Activated T-helper 1 cell treated with Interleukin-2 at 50 U/mL for 16 hours (primary cell): Measurements from ENCODE around the gene SNX32.
"Not testable (repeated sequence)": the region's sequence is repeated elsewhere in the genome, so short reads cannot be mapped to it uniquely, and the experiment has no call there.

Source experiments
- DNase-seq: peaks from one replicate; pipeline ENCODE4 v3.0.0-alpha.2; 2020; ENCODE audit warnings: low read depth

The SNX32 gene

GRCh38 chr11:65886826-65887722 lies 53.3 kb downstream of the SNX32 start:
- DNase-seq = no peak

DNA sequence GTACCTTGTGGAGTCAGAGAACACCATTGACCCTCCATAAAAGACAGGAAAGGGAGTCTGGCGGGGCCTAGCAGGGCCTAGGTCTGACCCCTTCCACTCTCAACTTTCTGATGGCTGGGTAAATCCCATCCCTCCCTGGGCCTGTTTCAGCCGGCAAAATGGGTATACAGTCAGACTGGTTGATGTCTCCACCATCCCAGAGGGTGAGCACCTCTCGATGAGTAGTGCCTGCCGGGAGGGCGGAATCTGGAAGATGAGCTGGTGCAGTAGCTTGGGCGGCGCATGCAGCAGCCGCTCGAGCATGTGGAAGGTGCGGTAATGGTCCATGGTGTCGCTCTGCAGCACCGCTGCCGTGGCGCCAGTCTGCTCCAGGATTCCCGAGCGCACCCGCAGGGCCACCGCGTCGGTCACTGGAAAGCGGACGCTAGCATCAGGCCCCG lies 54.0 kb downstream of the SNX32 start:
- DNase-seq = no peak

- peak; percentile 95 for DNase-seq
These were observed 54.5 kb downstream of the SNX32 start, which contains the start of gene FIBP for GRCh38 chr11:65888163-65888814. Gene FIBP (minus strand): TSS chr11:65888471. CDS start chr11:65888418, 53 bp downstream.

DNA sequence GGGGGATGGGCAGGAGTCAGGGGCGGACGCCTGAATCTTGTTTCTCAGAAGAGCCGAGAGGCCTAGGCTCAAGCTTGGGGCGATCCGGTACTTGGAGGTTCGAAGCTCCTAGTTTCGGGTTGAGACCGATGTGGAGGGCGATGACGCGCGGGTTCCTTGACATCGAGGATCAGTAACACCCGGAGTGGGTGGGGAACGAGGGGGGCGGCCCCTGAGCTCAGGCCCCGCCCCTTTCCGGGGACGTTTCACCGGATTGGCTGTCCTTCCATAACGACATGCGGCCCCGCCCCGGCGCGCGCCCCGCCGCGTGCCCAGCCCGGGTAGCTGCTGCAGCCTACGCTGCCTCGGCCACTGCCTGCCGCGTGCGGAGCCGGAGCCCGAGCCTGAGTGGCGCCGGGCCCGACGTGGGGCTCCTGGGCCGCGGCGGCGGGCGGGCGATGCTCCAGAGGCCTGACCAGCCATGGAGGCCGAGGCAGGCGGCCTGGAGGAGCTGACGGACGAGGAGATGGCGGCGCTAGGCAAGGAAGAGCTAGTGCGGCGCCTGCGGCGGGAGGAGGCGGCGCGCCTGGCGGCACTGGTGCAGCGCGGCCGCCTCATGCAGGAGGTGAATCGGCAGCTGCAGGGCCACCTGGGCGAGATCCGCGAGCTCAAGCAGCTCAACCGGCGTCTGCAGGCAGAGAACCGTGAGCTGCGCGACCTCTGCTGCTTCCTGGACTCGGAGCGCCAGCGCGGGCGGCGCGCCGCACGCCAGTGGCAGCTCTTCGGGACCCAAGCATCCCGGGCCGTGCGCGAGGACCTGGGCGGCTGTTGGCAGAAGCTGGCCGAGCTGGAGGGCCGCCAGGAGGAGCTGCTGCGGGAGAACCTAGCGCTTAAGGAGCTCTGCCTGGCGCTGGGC lies 56.8 kb downstream of the SNX32 start, which contains the start of gene CCDC85B:
TSS of gene CCDC85B (plus strand) at position 350 of the 895 bp plus-strand sequence. CDS start at position 461, 111 bp downstream.
- DNase-seq = peak; percentile 98

GRCh38 chr11:65891219-65892136 lies 57.7 kb downstream of the SNX32 start:
- DNase-seq = no peak

- not testable (repeated sequence) for DNase-seq
These were observed 58.4 kb downstream of the SNX32 start for GRCh38 chr11:65892137-65892540.

DNA sequence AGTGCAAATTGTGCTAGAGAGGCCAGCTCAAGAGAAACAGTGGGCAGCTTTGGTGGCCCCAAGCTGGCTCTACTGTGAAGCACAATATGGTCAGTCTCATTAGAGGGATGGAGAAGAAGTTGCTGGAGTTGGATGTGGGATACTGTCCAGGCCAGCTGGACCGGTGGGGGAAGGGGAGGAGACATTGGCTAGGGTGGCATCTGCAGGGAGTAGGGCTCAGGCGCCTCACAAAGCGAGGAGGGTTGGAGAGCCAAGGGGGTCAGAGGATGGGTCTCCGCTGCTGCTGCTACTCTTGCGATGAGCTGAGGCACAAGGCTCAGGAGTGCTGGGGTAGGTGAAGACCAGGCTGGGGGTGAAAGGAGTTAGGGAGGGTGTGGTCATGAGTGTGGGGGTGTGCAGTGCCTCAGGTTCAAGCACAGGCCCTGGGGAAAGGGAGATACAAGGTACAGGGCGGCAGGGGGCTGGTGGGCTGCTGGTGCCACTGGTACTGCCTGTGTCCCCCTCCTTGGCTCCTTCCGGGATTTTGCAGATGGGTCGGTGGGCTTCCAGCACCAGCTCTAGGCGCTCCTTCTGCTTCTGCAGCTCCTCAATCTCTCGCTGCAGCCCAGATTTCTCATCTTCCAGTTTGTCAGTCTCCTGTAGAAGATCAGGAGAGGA lies 59.0 kb downstream of the SNX32 start:
- DNase-seq = no peak

- DNase-seq = no peak
These were observed 60.4 kb downstream of the SNX32 start for GRCh38 chr11:65894034-65894591.

DNA sequence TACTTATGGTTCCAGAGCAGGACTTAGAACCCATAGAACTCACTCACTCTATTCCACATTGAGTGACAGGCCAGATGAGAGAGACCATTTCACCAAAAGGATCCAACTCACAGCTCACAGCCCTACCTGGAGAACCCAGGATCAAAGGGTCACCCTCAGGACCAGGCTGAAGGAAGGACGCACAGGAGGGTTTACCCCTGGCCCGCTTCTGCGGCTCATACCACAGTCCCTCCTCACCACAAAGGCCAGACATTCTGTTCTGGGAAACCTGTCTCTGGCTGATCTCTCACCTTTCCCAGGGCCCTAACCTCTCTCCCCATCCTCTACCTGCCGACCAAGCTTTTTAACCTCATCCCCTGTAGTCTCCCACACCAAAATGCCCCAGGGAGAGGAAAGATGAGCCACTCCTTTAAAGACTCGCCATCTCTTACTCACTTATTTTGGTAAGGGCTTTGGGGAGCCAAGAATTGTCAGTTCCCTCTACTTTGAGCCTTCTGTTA lies 61.8 kb downstream of the SNX32 start:
- DNase-seq = no peak

- DNase-seq = no peak
These were observed 62.6 kb downstream of the SNX32 start for GRCh38 chr11:65896034-65896999.

GRCh38 chr11:65897020-65897471 lies 63.3 kb downstream of the SNX32 start:
- no peak for DNase-seq

- no peak for DNase-seq
These were observed 65.0 kb downstream of the SNX32 start for GRCh38 chr11:65898656-65899355.

DNA sequence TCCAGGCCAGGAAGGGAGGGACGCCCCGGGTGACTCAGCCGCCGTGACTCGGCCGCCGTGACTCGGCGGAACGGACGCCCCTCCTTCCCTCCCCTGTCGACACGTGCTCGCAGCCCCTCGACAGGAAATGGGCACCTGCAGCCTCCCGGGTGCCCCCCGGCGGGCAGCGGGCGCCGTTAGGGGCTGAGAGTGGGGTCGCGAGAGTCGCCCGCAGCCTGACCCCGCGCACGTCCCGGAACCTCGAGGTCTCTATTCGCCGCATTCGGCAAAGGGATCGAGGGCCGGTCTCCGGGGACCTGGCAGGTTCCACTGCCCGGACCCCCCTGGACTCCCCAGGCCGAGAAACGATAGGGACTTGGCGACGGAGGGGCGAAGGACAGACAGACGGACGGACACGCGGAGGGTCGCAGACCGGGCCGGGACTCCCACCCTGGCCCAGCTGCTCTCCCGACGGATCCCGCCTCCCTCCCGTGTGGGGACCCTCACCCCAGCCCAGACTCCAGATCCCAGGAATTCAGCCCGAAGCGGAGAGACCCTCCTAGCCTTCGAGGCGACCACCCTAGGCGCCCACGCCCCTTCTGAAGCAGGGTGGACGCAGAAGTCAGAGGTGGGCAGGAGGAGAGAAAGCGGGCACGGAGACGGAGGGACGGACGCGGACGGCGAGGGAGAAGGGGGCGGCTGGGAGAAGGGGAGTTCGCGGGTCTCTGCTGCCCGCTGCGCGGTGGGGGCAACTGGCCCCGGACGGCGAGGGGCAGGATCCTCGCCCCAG lies 65.8 kb downstream of the SNX32 start:
- DNase-seq = peak; percentile 38

DNA sequence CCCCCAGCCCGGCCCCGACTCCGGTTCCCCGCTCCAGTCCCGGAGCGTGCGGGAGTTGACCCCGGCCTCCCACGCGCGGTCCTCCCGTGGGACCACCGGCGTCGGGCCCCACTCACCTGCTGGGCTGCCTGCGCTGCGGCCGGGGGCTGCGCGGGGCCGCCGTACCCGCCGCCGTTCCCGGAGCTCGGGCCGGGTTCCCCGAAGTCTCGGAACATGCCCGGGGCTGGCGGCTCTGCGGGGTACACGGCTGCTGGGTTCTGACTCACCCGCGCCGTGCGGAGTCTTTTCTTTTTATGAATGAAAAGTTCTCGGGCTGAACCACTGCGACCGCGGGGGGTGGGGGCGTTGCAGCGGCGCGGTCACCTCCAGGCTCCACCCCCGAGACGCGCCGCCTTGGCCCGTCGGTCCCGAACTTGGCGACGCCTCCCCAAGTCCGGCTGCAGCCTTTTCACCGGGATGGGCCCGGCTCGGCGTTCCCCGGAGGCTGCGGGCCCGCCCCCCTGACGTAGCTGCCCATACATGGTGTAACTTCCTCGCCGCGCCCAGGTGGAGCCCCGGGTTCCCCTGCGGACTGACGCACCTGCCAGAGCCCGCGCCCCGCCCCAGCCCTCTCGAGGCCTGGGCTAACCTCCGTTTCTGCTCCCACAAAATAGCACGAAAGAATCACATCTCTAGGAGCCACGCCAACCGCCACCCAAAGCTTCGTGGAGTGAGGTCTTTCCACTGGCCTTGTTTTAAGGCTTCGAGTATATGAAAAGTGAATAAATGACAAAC lies 66.5 kb downstream of the SNX32 start, which contains the start of gene FOSL1:
TSS of gene FOSL1 (minus strand) at position 264 of the 774 bp plus-strand sequence. CDS start at position 215, 49 bp downstream.
- DNase-seq = peak; percentile 84

DNA sequence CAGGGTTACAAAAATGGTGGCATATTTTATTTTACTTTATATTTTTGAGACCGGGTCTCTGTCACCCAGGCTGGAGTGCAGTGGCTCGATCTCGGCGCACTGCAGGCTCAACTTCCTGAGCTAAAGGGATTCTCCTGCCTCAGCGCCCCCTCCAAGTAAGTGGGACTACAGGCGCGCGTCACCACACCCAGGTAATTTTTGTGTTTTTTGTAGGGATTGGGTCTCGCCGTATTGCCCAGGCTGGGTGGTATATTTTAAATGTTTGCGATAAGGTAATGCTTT lies 67.1 kb downstream of the SNX32 start:
- DNase-seq = no peak

GRCh38 chr11:65903068-65903481 lies 69.3 kb downstream of the SNX32 start:
- DNase-seq = no peak
